HG03064 (cell line): ENCODE results near the gene SLC17A5.
"Not testable (repeated sequence)": the region's sequence is repeated elsewhere in the genome, so short reads cannot be mapped to it uniquely, and the experiment has no call there.

Source experiments
- ATAC-seq: cut with Tn5 transposase; IDR thresholded peaks from one replicate; pipeline ENCODE4 v1.9.1; 2021; ENCODE audit warnings: low read depth; ENCODE audit not compliant: unreplicated experiment

Gene SLC17A5

GRCh38 chr6:73571218-73572181 is 82.3 kb downstream of the SLC17A5 start:
- not testable (repeated sequence) for ATAC-seq

GRCh38 chr6:73569121-73569520 is 84.7 kb downstream of the SLC17A5 start:
- no peak for ATAC-seq

DNA sequence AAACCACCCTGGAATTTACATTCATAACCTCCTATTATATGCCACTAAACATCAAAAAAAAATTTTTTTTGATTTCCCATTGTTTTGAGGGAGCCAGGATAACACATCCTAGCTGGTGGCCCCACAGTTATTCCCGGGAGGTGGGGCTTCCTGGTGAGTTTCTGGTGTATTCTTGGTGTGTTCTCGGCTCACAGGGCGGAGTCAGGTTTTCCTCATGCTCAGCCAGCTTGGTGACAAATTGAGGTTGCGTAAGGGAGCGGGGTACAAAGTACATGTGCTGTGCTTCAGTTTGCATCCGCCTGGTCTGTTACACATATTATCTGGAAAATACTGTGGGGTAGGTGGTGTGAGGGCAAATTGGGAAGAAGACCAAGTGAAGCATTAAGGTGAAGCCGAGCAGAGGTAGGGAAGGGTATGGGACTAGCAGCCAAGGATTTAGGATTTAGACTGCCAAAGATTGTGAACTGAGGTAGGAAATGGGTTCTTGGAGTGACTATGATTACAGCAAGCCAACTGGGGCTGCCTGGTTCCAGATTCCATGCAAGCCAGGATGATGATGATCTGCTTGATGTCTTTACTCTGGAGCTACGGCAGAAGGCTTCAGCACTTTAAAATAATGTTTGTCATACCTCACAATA is 86.7 kb downstream of the SLC17A5 start:
- no peak for ATAC-seq

DNA sequence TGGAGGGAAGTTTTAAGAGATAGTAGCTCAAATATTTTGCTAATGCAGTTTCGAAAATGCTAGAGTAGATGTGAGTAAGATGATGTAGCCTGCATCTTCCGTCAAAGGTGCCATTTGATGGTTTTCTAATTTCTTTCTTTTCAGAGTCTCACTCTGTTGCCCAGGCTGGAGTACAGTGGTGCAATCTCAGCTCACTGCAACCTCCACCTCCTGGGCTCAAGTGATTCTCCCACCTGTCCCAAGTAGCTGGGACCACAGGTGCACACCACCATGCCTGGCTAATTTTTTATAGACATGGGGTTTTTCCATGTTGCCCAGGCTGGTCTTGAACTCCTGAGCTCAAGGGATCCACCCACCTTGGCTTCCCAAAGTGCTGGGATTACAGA is 87.3 kb downstream of the SLC17A5 start:
- not testable (repeated sequence) for ATAC-seq

DNA sequence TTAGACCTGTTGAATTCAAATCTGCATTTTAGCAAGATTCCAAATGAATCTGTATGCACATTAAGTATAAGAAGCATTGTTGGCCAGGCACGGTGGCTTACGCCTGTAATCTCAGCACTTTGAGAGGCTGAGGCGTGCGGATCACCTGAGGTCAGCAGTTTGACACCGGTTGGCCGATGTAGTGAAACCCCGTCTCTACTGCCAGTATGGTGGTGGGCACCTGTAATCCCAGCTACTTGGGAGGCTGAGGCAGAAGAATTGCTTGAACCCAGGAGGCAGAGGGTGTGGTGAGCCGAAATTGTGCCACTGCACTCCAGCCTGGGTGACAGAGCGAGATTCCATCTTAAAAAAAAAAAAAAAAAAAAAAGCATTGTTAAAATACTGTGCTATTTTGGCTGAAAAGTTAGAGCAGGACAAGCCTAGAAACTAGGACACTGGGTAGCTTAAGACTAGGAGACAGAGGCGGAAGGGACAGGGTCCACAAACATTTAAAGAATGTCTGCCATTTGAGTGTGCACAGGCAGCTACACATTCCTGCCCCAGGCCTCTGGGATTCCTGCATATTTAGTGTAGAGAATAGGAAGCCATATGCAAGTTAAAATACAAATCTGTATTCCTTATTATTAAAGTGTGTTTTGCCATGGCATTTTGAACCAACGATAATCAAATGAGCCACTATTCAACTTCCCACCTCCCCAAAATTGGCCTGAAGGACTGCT is 87.9 kb downstream of the SLC17A5 start:
- no peak for ATAC-seq

DNA sequence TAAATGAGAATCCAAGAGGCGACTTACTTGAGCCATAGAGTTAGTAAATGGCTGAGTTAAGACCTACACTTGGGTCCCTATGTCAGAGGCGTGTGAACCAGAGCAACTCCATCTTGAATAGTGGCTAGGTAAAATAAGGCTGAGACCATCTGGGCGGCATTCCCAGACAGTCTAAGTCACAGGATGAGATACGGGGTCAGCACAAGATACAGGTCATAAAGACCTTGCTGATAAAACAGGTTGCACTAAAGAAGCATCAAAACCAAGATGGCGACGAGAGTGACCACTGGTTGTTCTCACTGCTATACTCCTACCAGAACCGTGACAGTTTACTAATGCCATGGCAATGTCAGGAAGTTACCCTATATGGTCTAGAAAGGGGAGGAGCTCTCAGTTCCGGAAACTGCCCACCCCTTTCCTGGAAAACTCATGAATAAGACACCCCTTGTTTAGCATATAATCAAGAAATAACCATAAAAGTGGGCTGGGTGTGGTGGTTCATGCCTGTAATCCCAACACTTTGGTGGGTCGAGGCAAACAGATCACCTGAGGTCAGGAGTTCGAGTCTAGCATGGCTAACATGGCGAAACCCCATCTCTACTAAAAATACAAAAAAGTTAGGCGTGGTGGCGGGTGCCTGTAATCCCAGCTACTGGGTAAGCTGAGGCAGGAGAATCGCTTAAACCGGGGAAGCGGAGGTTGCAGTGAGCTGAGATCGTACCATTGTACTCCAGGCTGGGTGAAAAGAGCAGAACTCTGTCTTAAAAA is 89.0 kb downstream of the SLC17A5 start:
- no peak for ATAC-seq

GRCh38 chr6:73562558-73562957 is 91.2 kb downstream of the SLC17A5 start:
- no peak for ATAC-seq

- ATAC-seq: peak; percentile 58
Observed at GRCh38 chr6:73560853-73561407, 92.9 kb downstream of the SLC17A5 start.

GRCh38 chr6:73560182-73560732 is 93.5 kb downstream of the SLC17A5 start:
- ATAC-seq: peak; percentile 24

- not testable (repeated sequence) for ATAC-seq
Observed at GRCh38 chr6:73559399-73559794, 94.4 kb downstream of the SLC17A5 start.

DNA sequence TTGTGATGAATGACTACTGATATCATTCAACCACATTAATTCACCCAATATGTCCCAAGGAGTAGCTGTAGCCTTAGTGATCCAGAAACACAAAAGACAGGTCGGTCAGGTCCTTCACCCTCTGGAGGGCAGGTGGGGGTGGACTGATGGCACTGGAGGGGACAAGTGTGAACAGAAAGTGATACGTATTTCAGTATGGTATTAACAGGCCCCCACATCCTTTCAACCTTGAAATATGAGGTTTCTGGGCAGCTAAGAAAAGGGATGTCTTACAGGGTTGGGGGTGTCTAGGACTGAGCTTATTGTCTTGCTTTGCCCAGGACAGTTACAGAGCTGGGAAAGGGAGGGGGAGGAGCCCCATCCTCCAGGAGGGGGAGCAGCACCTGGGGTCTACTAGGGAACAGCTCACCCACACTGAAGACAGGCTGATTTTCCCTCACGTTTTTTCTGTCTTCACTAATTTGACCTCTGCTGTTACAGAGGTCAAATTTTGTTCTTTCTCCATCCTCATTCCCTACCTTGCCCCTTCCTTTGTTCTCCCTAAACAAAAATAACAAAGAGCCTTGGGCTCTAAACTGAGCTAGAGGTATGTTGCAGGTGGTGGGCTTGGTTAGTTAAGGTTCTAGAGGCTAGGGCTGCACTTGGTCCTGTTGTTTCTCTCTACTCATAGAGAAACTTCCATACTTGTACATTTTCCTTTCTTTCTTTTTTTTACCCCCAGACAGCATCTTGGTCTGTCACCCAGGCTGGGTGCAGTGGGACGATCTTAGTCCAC is 95.0 kb downstream of the SLC17A5 start:
- peak; percentile 51 for ATAC-seq

DNA sequence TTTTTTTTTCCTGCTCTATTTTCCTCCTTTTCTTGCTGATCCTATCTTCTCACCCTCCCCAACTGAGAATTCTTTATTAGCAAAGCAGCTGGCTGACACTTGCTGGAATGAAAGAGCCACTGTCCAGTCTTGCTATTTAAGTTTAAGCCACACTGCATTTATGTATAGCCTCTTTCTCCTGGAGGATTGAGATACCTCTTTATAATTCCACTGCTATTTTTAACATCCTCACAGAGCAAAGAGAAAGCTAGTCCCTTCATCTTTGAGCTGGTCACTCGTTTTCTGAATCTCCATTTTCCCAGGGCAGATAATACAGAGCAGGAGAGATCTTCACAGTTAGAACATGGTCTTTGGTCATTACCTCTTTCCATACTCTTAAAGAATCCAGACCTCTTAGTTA is 97.0 kb downstream of the SLC17A5 start:
- ATAC-seq: no peak

- not testable (repeated sequence) for ATAC-seq
Observed at GRCh38 chr6:73555380-73555949, 98.3 kb downstream of the SLC17A5 start.

GRCh38 chr6:73551115-73551514 is 102.7 kb downstream of the SLC17A5 start:
- ATAC-seq: not testable (repeated sequence)

- ATAC-seq: no peak
Observed at GRCh38 chr6:73548458-73549446, 105.0 kb downstream of the SLC17A5 start.

DNA sequence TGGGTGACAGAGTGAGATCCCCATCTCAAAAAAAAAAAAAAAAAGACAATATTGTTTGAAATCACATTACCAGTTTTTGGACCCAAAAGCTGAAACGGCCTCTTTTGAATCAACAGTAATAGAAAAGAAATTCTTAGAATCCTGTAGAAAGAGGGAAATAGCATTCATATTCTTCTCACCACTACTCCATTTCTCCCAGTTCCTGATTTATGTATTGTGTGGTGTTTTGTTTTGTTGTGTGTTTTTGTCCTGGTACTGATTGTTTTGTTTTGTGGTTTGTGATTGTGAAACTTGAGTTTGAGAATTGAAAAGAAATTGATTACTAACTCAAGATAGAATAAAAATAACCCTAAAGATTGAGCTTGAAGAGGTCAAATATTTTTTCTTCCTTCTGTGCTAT is 106.8 kb downstream of the SLC17A5 start:
- ATAC-seq: no peak
